NCI-H345 treated with DMSO at 0.1 percent for 48 hours (cell line): ENCODE data around the gene IL16.

ENCODE experiments used
- DNase-seq: peaks from one replicate; lab custom pipeline; 2025; ENCODE audit not compliant: unreplicated experiment; lab: John Stamatoyannopoulos, UW

Gene IL16

DNA sequence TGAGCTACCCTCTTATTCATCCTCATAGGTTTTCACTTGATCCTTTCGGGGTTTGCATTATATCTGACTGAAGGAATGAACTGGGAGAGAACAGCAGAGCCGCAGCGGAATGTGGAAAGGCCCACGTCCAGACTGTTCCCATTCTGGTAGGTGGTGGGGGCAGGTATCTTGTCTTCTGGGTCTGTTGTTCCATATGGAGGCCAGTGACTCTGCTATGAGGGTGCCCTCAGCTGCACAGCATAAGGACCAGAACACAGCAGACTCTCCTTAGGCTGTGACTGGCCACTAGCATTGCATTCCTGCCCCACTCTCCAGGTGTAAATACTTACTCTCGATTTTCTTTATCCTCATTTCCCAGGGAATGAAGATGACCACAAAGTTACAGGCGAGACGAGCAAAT is 165.2 kb downstream of the IL16 start:
- no peak for DNase-seq

DNA sequence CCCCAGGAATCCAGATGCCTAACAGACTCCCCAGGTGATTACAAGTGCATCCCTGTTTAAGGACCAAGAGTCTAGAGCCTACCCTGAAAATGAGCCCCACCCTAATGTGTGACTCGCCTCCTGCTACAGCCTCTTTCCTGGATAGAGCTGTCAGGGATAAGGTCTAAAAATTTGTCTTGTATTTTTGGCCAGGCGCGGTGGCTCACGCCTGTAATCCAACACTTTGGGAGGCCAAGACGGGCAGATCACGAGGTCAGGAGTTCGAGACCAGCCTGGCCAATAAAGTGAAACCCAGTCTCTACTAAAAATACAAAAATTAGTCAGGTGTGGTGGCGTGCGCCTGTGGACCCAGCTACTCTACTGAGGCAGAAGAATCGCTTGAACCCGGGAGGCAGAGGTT is 166.1 kb downstream of the IL16 start:
- no peak for DNase-seq

DNA sequence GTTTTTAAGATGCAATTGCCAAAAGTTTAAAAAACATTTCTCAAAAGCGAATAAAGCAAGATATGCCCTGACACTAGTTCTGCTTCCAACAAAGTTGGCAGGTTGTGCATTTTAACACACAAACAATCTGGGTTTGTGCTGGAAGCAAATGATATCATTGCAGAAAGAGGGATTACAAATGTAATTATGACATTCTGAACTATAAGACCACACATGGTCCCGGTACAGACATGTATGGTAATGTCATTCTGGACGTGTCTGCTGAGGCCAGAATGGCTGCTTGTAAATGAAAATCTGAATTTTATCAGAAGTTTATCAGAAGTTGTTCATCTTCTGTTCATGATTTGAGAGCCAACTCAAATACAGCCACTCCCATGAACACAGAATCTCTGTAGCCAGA is 166.6 kb downstream of the IL16 start:
- no peak for DNase-seq
